ENCODE measurements around the gene WDR4. TPM values are rescaled to one million over a fixed set of nuclear protein-coding genes. Genes with fewer than 3 reads are reported as not detected.

WDR4 gene
- total and polyA plus RNA-seq, 11 donors = 1.7 to 17.9 (median 6.4) TPM

- peaks cover 0 to 10% (median 0%) of the 10 kb centered on the region in 9 donors for H3K27me3 ChIP-seq
- 88 to 92% (median 90%) methylated on average over 8 of the region's 8 CpGs for whole genome bisulfite sequencing, 4 donors
Measured at GRCh38 chr21:42820616-42821465, 58.5 kb downstream of the WDR4 start.

GRCh38 chr21:42819861-42820615, 59.3 kb downstream of the WDR4 start:
- Histone ChIP-seq H3K27me3 (peaks cover 0 to 10% (median 0%) of the 10 kb centered on the region in 9 donors), H3K27ac (no peak overlapping the region), H3K36me3 (no peaks in the 10 kb centered on the region), H3K4me3 (no peak overlapping the region), H3K9me3 (peaks cover 0 to 8% (median 0%) of the 10 kb centered on the region in 12 donors), H3K4me1 (no peaks in the 10 kb centered on the region)
- ATAC-seq (no peak), DNase-seq (no peak)
- intact Hi-C loops (cut with DNase I) = loop anchor here in 9 of 10 donors (2.0 to 10.0 kb wide), 5 partner anchors 105 to 228 kb away; partner anchors contain the start of gene PDE9A (in 7 of the 9)
- TF ChIP-seq CTCF (IDR thresholded peaks at IDR 0.05) (no peak), POLR2A (IDR thresholded peaks at IDR 0.05) (no peak)
- WGBS, 4 donors = 93 to 95% (median 94%) methylated on average over 7 of the region's 7 CpGs

More at GRCh38 chr21:42820616-42821465, 58.5 kb downstream of the WDR4 start:
- Histone ChIP-seq H3K27ac (no peak overlapping the region), H3K4me1 (no peaks in the 10 kb centered on the region), H3K36me3 (no peaks in the 10 kb centered on the region), H3K9me3 (peaks cover 0 to 3% (median 0%) of the 10 kb centered on the region in 12 donors), H3K4me3 (no peak overlapping the region)
- TF ChIP-seq CTCF (IDR thresholded peaks at IDR 0.05) (no peak), POLR2A (IDR thresholded peaks at IDR 0.05) (no peak)
- intact Hi-C loops (cut with DNase I) = loop anchor here in 1 of 10 donors (5.0 kb wide), 2 partner anchors 169 to 229 kb away; partner anchors contain the start of gene PDE9A
- ATAC-seq (no peak), DNase-seq (no peak)

GRCh38 chr21:42818328-42818749, 61.0 kb downstream of the WDR4 start:
- intact Hi-C loops (cut with DNase I) = loop anchor here in 9 of 10 donors (1.0 to 10.0 kb wide), 8 partner anchors 104 to 227 kb away; partner anchors contain the start of gene PDE9A (in 6 of the 9)
- H3K27me3 ChIP-seq = peaks cover 0 to 10% (median 0%) of the 10 kb centered on the region in 9 donors
- H3K27ac ChIP-seq = no peak overlapping the region
- H3K4me1 ChIP-seq = no peaks in the 10 kb centered on the region
- ATAC-seq = peak in 3 of 4 donors; percentile 67 to 87 (median 85)
- peaks cover 0 to 12% (median 0%) of the 10 kb centered on the region in 12 donors for H3K9me3 ChIP-seq
- peak; percentile 76 to 94 (median 87) for TF ChIP-seq CTCF (IDR thresholded peaks at IDR 0.05)
- TF ChIP-seq POLR2A (IDR thresholded peaks at IDR 0.05) = no peak
- peak; percentile 37 to 84 (median 60) for DNase-seq
- WGBS, 4 donors = 27 to 53% (median 38%) methylated on average over 2 of the region's 2 CpGs
- H3K4me3 ChIP-seq = no peak overlapping the region
- no peaks in the 10 kb centered on the region for H3K36me3 ChIP-seq

Data from heart left ventricle (tissue), 16 donors.